K562 (cell line): ENCODE measurements around the gene DSE. TPM values are rescaled to one million over a fixed set of nuclear protein-coding genes. Genes with fewer than 3 reads are reported as not detected.

Source experiments
- CCAR2 ChIP-seq: fragments of 200-400 bp; formaldehyde crosslinking; IDR thresholded peaks from 2 replicates; pipeline ENCODE4 v1.6.1; 2017; ENCODE audit warnings: mild to moderate bottlenecking, low read depth, low read length
- GTF2E2 ChIP-seq: fragments of 200-800 bp; sonication (Bioruptor generic); IDR thresholded peaks from 2 replicates; pipeline ENCODE4 v1.6.1; 2016; ENCODE audit warnings: missing genetic modification characterization, missing compliant biosample characterization
- NFATC3 ChIP-seq: fragments of 450-650 bp; IDR thresholded peaks from 2 replicates; pipeline ENCODE4 v1.6.1; 2017; ENCODE audit warnings: mild to moderate bottlenecking
- PYGO2 ChIP-seq: fragments of 450-650 bp; IDR thresholded peaks from 2 replicates; pipeline ENCODE4 v1.6.1; 2016; ENCODE audit warnings: mild to moderate bottlenecking, missing genetic modification characterization, moderate library complexity, missing compliant biosample characterization
- RAD21 ChIP-seq, 2 experiments: fragments of 250-450 bp in 1 of 2; fragments of 450-650 bp in 1 of 2; sonication (Bioruptor Pico) in 1 of 2; formaldehyde crosslinking in 1 of 2; IDR thresholded peaks in 1 of 2; conservative IDR thresholded peaks in 1 of 2; 2 replicates each; pipeline versions ENCODE4 v1.4.0 to v1.8.0; 2020 to 2022; ENCODE audit warnings: mild to moderate bottlenecking in 2 of 2, moderate library complexity in 1 of 2
- RBFOX2 ChIP-seq: fragments of 200-400 bp; formaldehyde crosslinking; IDR thresholded peaks from 2 replicates; pipeline ENCODE4 v1.6.1; 2017; ENCODE audit warnings: low read depth, mild to moderate bottlenecking, low read length, moderate library complexity
- YY1 ChIP-seq, 3 experiments: IDR thresholded peaks; 2 replicates each; pipeline ENCODE4 v1.6.1; 2011; ENCODE audit warnings: low read length in 2 of 3, mild to moderate bottlenecking in 2 of 3, moderate library complexity in 2 of 3, borderline replicate concordance in 1 of 3, control low read depth in 1 of 3, low read depth in 1 of 3; ENCODE audit not compliant: insufficient read depth in 3 of 3, insufficient replicate concordance in 2 of 3, control insufficient read depth in 1 of 3, insufficient read length in 1 of 3; ENCODE audit errors: extremely low read depth in 1 of 3
- ZBTB17 ChIP-seq: fragments of 450-650 bp; formaldehyde crosslinking; IDR thresholded peaks from 2 replicates; pipeline ENCODE4 v1.4.0; 2020; ENCODE audit warnings: mild to moderate bottlenecking
- ZNF197 ChIP-seq: fragments of 200-800 bp; sonication (Bioruptor generic); IDR thresholded peaks from 2 replicates; pipeline ENCODE4 v1.6.1; 2016; ENCODE audit warnings: low read depth, missing genetic modification characterization, missing compliant biosample characterization
- ZNF23 ChIP-seq: fragments of 250-450 bp; sonication (Bioruptor Pico); IDR thresholded peaks from 2 replicates; pipeline ENCODE4 v1.4.0; 2020; ENCODE audit warnings: mild to moderate bottlenecking
- polyA plus RNA-seq, 8 experiments: library from polyadenylated mRNA; depleted of rRNA in 4 of 8; stranded (reverse) in 5 of 8; unstranded in 3 of 8; fragments of >200 nt; fragmentation: Nextera tagmentation in 2 of 8; fragmentation: Illumina TruSeq in 1 of 8; extraction: Ambion mirVana in 2 of 8; extraction: Trizol in 1 of 8; gene quantifications; 2 replicates each; pipeline versions ENCODE4 v1.2.1 to v1.2.3, GENCODE V29; 2011 to 2014; ENCODE audit warnings: inconsistent platforms in 1 of 8, missing spikeins in 1 of 8
- total RNA-seq, 7 experiments: library from RNA; depleted of rRNA in 6 of 7; stranded (reverse); fragments of >200 nt in 6 of 7; fragmentation: Illumina TruSeq in 2 of 7; extraction: Trizol in 2 of 7; gene quantifications; 2 replicates each; pipeline versions ENCODE4 v1.2.1 to v1.2.3, GENCODE V29; 2011 to 2021; ENCODE audit warnings: low replicate concordance in 1 of 7
- TF ChIP-seq, protein P1 (sequence below): sonication (generic); formaldehyde crosslinking; IDR thresholded peaks from 2 replicates; pipeline ENCODE4 v1.8.0; 2023; ENCODE audit warnings: missing genetic modification reagents, mild to moderate bottlenecking, borderline replicate concordance
- TF ChIP-seq, protein P2 (sequence below): fragments of 250-450 bp; sonication (Bioruptor Pico); IDR thresholded peaks from 2 replicates; pipeline ENCODE4 v1.8.0; 2022; ENCODE audit warnings: inconsistent platforms
- TF ChIP-seq, protein P3 (sequence below), 2 experiments: fragments of 450-650 bp; IDR thresholded peaks; 2 replicates each; pipeline ENCODE4 v1.6.1; 2016
- TF ChIP-seq, protein P4 (sequence below): sonication (generic); formaldehyde crosslinking; IDR thresholded peaks from 2 replicates; pipeline ENCODE4 v1.8.1; 2023; ENCODE audit warnings: mild to moderate bottlenecking, missing genetic modification reagents

The DSE gene
- total and polyA plus RNA-seq, 9 of the 15 experiments (the other 6 are each of a cell fraction or from before 2014, with no cell fraction given), result 0.49 to 1.7 (median 0.79) TPM

- TF ChIP-seq RAD21 (CRISPR knock-in tag; conservative IDR thresholded peaks at IDR 0.05 in 1 of 2, IDR thresholded peaks at IDR 0.05 in 1 of 2) (no peak), CCAR2 (no peak), PYGO2 (tag) (no peak), NFATC3 (no peak), GTF2E2 (tag) (no peak), YY1 (IDR thresholded peaks at IDR 0.05; ENCODE audit: borderline replicate concordance in 1 of 3, control insufficient read depth in 1 of 3, extremely low read depth in 1 of 3, insufficient read depth in 3 of 3, insufficient read length in 1 of 3, insufficient replicate concordance in 2 of 3, low read depth in 1 of 3, low read length in 2 of 3) (peak in 1 of 3 experiments; percentile 22), RBFOX2 (0 out of 2 replicates have a peak, but pooled peaks have one; percentile 27), ZNF197 (no peak), ZNF23 (CRISPR knock-in tag) (no peak), ZBTB17 (CRISPR knock-in tag) (no peak)
- TF ChIP-seq, protein P1, sequence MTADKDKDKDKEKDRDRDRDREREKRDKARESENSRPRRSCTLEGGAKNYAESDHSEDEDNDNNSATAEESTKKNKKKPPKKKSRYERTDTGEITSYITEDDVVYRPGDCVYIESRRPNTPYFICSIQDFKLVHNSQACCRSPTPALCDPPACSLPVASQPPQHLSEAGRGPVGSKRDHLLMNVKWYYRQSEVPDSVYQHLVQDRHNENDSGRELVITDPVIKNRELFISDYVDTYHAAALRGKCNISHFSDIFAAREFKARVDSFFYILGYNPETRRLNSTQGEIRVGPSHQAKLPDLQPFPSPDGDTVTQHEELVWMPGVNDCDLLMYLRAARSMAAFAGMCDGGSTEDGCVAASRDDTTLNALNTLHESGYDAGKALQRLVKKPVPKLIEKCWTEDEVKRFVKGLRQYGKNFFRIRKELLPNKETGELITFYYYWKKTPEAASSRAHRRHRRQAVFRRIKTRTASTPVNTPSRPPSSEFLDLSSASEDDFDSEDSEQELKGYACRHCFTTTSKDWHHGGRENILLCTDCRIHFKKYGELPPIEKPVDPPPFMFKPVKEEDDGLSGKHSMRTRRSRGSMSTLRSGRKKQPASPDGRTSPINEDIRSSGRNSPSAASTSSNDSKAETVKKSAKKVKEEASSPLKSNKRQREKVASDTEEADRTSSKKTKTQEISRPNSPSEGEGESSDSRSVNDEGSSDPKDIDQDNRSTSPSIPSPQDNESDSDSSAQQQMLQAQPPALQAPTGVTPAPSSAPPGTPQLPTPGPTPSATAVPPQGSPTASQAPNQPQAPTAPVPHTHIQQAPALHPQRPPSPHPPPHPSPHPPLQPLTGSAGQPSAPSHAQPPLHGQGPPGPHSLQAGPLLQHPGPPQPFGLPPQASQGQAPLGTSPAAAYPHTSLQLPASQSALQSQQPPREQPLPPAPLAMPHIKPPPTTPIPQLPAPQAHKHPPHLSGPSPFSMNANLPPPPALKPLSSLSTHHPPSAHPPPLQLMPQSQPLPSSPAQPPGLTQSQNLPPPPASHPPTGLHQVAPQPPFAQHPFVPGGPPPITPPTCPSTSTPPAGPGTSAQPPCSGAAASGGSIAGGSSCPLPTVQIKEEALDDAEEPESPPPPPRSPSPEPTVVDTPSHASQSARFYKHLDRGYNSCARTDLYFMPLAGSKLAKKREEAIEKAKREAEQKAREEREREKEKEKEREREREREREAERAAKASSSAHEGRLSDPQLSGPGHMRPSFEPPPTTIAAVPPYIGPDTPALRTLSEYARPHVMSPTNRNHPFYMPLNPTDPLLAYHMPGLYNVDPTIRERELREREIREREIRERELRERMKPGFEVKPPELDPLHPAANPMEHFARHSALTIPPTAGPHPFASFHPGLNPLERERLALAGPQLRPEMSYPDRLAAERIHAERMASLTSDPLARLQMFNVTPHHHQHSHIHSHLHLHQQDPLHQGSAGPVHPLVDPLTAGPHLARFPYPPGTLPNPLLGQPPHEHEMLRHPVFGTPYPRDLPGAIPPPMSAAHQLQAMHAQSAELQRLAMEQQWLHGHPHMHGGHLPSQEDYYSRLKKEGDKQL (CRISPR knock-in tag), result no peak
- TF ChIP-seq, protein P2, sequence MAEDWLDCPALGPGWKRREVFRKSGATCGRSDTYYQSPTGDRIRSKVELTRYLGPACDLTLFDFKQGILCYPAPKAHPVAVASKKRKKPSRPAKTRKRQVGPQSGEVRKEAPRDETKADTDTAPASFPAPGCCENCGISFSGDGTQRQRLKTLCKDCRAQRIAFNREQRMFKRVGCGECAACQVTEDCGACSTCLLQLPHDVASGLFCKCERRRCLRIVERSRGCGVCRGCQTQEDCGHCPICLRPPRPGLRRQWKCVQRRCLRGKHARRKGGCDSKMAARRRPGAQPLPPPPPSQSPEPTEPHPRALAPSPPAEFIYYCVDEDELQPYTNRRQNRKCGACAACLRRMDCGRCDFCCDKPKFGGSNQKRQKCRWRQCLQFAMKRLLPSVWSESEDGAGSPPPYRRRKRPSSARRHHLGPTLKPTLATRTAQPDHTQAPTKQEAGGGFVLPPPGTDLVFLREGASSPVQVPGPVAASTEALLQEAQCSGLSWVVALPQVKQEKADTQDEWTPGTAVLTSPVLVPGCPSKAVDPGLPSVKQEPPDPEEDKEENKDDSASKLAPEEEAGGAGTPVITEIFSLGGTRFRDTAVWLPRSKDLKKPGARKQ (CRISPR knock-in tag), result no peak
- TF ChIP-seq, protein P3, sequence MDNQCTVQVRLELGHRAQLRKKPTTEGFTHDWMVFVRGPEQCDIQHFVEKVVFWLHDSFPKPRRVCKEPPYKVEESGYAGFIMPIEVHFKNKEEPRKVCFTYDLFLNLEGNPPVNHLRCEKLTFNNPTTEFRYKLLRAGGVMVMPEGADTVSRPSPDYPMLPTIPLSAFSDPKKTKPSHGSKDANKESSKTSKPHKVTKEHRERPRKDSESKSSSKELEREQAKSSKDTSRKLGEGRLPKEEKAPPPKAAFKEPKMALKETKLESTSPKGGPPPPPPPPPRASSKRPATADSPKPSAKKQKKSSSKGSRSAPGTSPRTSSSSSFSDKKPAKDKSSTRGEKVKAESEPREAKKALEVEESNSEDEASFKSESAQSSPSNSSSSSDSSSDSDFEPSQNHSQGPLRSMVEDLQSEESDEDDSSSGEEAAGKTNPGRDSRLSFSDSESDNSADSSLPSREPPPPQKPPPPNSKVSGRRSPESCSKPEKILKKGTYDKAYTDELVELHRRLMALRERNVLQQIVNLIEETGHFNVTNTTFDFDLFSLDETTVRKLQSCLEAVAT (IDR thresholded peaks at IDR 0.05), result no peak
- TF ChIP-seq, protein P4, sequence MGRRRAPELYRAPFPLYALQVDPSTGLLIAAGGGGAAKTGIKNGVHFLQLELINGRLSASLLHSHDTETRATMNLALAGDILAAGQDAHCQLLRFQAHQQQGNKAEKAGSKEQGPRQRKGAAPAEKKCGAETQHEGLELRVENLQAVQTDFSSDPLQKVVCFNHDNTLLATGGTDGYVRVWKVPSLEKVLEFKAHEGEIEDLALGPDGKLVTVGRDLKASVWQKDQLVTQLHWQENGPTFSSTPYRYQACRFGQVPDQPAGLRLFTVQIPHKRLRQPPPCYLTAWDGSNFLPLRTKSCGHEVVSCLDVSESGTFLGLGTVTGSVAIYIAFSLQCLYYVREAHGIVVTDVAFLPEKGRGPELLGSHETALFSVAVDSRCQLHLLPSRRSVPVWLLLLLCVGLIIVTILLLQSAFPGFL (CRISPR knock-in tag), result no peak
Measured at GRCh38 chr6:116492331-116493067, 121.8 kb downstream of the DSE start (continued).
